PFSK-1 (cell line): ENCODE measurements around the gene ARF1.

Experiments
- POLR2AphosphoS5 ChIP-seq: IDR thresholded peaks from 2 replicates; pipeline ENCODE4 v1.6.1; 2012; ENCODE audit warnings: low read depth, mild to moderate bottlenecking, control low read depth, low read length, moderate library complexity
- SIN3A ChIP-seq: IDR thresholded peaks from 2 replicates; pipeline ENCODE4 v1.6.1; 2012; ENCODE audit warnings: mild to moderate bottlenecking, low read length, moderate library complexity, borderline replicate concordance; ENCODE audit not compliant: insufficient read depth
- TAF1 ChIP-seq: IDR thresholded peaks from 2 replicates; pipeline ENCODE4 v1.6.1; 2012; ENCODE audit warnings: low read length, control low read depth, borderline replicate concordance; ENCODE audit not compliant: insufficient read depth
- TF ChIP-seq, protein P1 (sequence below), 2 experiments: IDR thresholded peaks; 2 replicates each; pipeline versions ENCODE4 v1.6.1 to v1.8.0; 2011 to 2012; ENCODE audit warnings: low read depth in 2 of 2, low read length in 2 of 2, control low read depth in 1 of 2, inconsistent platforms in 1 of 2, mild to moderate bottlenecking in 1 of 2, moderate library complexity in 1 of 2; ENCODE audit not compliant: insufficient read depth in 1 of 2

GRCh38 chr1:228081144-228081543 is 1.4 kb upstream of the ARF1 start:
- TF ChIP-seq, protein P1, sequence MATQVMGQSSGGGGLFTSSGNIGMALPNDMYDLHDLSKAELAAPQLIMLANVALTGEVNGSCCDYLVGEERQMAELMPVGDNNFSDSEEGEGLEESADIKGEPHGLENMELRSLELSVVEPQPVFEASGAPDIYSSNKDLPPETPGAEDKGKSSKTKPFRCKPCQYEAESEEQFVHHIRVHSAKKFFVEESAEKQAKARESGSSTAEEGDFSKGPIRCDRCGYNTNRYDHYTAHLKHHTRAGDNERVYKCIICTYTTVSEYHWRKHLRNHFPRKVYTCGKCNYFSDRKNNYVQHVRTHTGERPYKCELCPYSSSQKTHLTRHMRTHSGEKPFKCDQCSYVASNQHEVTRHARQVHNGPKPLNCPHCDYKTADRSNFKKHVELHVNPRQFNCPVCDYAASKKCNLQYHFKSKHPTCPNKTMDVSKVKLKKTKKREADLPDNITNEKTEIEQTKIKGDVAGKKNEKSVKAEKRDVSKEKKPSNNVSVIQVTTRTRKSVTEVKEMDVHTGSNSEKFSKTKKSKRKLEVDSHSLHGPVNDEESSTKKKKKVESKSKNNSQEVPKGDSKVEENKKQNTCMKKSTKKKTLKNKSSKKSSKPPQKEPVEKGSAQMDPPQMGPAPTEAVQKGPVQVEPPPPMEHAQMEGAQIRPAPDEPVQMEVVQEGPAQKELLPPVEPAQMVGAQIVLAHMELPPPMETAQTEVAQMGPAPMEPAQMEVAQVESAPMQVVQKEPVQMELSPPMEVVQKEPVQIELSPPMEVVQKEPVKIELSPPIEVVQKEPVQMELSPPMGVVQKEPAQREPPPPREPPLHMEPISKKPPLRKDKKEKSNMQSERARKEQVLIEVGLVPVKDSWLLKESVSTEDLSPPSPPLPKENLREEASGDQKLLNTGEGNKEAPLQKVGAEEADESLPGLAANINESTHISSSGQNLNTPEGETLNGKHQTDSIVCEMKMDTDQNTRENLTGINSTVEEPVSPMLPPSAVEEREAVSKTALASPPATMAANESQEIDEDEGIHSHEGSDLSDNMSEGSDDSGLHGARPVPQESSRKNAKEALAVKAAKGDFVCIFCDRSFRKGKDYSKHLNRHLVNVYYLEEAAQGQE (IDR thresholded peaks at IDR 0.05; ENCODE audit: insufficient read depth in 1 of 2, low read depth in 2 of 2, low read length in 2 of 2), result no peak
- TF ChIP-seq POLR2AphosphoS5 (no peak), SIN3A (no peak), TAF1 (no peak)
